ENCODE results near the gene SV2C.
"Not testable (repeated sequence)": the region's sequence is repeated elsewhere in the genome, so short reads cannot be mapped to it uniquely, and the experiment has no call there.

SV2C gene

GRCh38 chr5:76269259-76269931 lies 186.2 kb downstream of the SV2C start:
- no peak for DNase-seq

- DNase-seq = no peak
These were observed 186.9 kb downstream of the SV2C start for GRCh38 chr5:76269932-76270610.

GRCh38 chr5:76271836-76272235 lies 188.7 kb downstream of the SV2C start:
- no peak for DNase-seq

- no peak for DNase-seq
These were observed 190.2 kb downstream of the SV2C start for GRCh38 chr5:76273206-76273885.

GRCh38 chr5:76274571-76274970 lies 191.4 kb downstream of the SV2C start:
- no peak for DNase-seq

- DNase-seq = no peak
These were observed 194.6 kb downstream of the SV2C start for GRCh38 chr5:76277736-76278135.

GRCh38 chr5:76278261-76278789 lies 195.1 kb downstream of the SV2C start:
- DNase-seq = no peak

- DNase-seq = no peak
These were observed 197.3 kb downstream of the SV2C start for GRCh38 chr5:76280494-76280893.

GRCh38 chr5:76283670-76284069 lies 200.5 kb downstream of the SV2C start:
- no peak for DNase-seq

- no peak for DNase-seq
These were observed 206.5 kb downstream of the SV2C start for GRCh38 chr5:76289692-76290091.

GRCh38 chr5:76290321-76290757 lies 207.2 kb downstream of the SV2C start:
- no peak for DNase-seq

- DNase-seq = no peak
These were observed 208.3 kb downstream of the SV2C start for GRCh38 chr5:76291305-76292077.

GRCh38 chr5:76292620-76293322 lies 209.6 kb downstream of the SV2C start:
- DNase-seq = peak; percentile 58

- DNase-seq = no peak
These were observed 211.4 kb downstream of the SV2C start for GRCh38 chr5:76294573-76294972.

GRCh38 chr5:76298852-76299251 lies 215.7 kb downstream of the SV2C start:
- no peak for DNase-seq

- no peak for DNase-seq
These were observed 216.4 kb downstream of the SV2C start for GRCh38 chr5:76299592-76299991.

GRCh38 chr5:76301932-76302331 lies 218.7 kb downstream of the SV2C start:
- DNase-seq = not testable (repeated sequence)

GRCh38 chr5:76302661-76303060 lies 219.5 kb downstream of the SV2C start:
- DNase-seq = not testable (repeated sequence)

GRCh38 chr5:76303921-76304320 lies 220.7 kb downstream of the SV2C start:
- DNase-seq = no peak

GRCh38 chr5:76305269-76305668 lies 222.1 kb downstream of the SV2C start:
- DNase-seq = peak; percentile 13

- DNase-seq = no peak
These were observed 222.6 kb downstream of the SV2C start for GRCh38 chr5:76305775-76306174.

- no peak for DNase-seq
These were observed 227.0 kb downstream of the SV2C start for GRCh38 chr5:76310208-76310607.

All from SIG-M5 (cell line).